Prostate gland (tissue), 2 donors: ENCODE data around the gene TRIM43B.

ENCODE experiments used
- CTCF ChIP-seq, 4 experiments: fragments of 200-600 bp in 2 of 4; fragments of 450-650 bp in 2 of 4; sonication (generic) in 2 of 4; IDR thresholded peaks; 1 replicate in 3 of 4; 2 replicates in 1 of 4; pipeline ENCODE4 v1.5.1; 2016 to 2019; ENCODE audit warnings: antibody characterized with exemption in 4 of 4, mild to moderate bottlenecking in 2 of 4, moderate library complexity in 2 of 4
- POLR2A ChIP-seq: fragments of 450-650 bp; IDR thresholded peaks from one replicate; pipeline ENCODE4 v1.6.1; 2016; ENCODE audit warnings: antibody characterized with exemption, mild to moderate bottlenecking

GRCh38 chr2:95509408-95509807 is 24.9 kb upstream of the TRIM43B start:
- TF ChIP-seq POLR2A (no peak), CTCF (IDR thresholded peaks at IDR 0.05) (no peak)
